ENCODE results near the gene IDUA.

IDUA gene

GRCh38 chr4:1001561-1002130 lies 14.8 kb downstream of the IDUA start:
- no peak for DNase-seq (ENCODE audit: low spot score)

- no peak for DNase-seq (ENCODE audit: low spot score)
Measured at GRCh38 chr4:1002131-1002630, 15.3 kb downstream of the IDUA start.

GRCh38 chr4:1002631-1003251 lies 15.9 kb downstream of the IDUA start:
- DNase-seq (ENCODE audit: low spot score), result no peak

GRCh38 chr4:1003271-1004070 lies 16.6 kb downstream of the IDUA start:
- DNase-seq (ENCODE audit: low spot score), result no peak

- no peak for DNase-seq (ENCODE audit: low spot score)
Measured at GRCh38 chr4:1004071-1004418, 17.2 kb downstream of the IDUA start.

- no peak for DNase-seq (ENCODE audit: low spot score)
Measured at GRCh38 chr4:1004557-1005485, 18.0 kb downstream of the IDUA start.

GRCh38 chr4:1006856-1007255 lies 20.0 kb downstream of the IDUA start:
- no peak for DNase-seq (ENCODE audit: low spot score)

- DNase-seq (ENCODE audit: low spot score), result no peak
Measured at GRCh38 chr4:1008840-1009541, 22.1 kb downstream of the IDUA start.

- peak; percentile 86 for DNase-seq (ENCODE audit: low spot score)
Measured at GRCh38 chr4:1009542-1010394, 22.9 kb downstream of the IDUA start.

GRCh38 chr4:1010395-1011021 lies 23.7 kb downstream of the IDUA start:
- DNase-seq (ENCODE audit: low spot score), result no peak

- peak; percentile 96 for DNase-seq (ENCODE audit: low spot score)
Measured at GRCh38 chr4:1011022-1011665, 24.3 kb downstream of the IDUA start, which contains the start of gene FGFRL1. Gene FGFRL1 (plus strand): TSS chr4:1011626. CDS start chr4:1012486, 860 bp downstream.

- DNase-seq (ENCODE audit: low spot score), result no peak
Measured at GRCh38 chr4:1011666-1012033, 24.8 kb downstream of the IDUA start.

GRCh38 chr4:1012034-1012739 lies 25.3 kb downstream of the IDUA start:
- no peak for DNase-seq (ENCODE audit: low spot score)

GRCh38 chr4:1013225-1014073 lies 26.6 kb downstream of the IDUA start:
- DNase-seq (ENCODE audit: low spot score), result no peak

GRCh38 chr4:1014291-1015167 lies 27.7 kb downstream of the IDUA start:
- no peak for DNase-seq (ENCODE audit: low spot score)

GRCh38 chr4:1015179-1015578 lies 28.3 kb downstream of the IDUA start:
- DNase-seq (ENCODE audit: low spot score), result no peak

- no peak for DNase-seq (ENCODE audit: low spot score)
Measured at GRCh38 chr4:1015746-1016145, 28.9 kb downstream of the IDUA start.

Measured in left forelimb (tissue), 1 donor.